ENCODE measurements around the gene MIPOL1.

GRCh38 chr14:37237735-37238200 lies 40.0 kb downstream of the MIPOL1 start:
- TF ChIP-seq CTCF (conservative IDR thresholded peaks at IDR 0.05; ENCODE audit: low read length) (no peak), EZH2phosphoT487 (IDR thresholded peaks at IDR 0.05; ENCODE audit: borderline replicate concordance) (no peak)
